NCI-H2196 treated with DMSO at 0.1 percent for 48 hours (cell line): Measurements from ENCODE around the gene TRIM69.

Experiments
- DNase-seq: peaks from one replicate; lab custom pipeline; 2025; ENCODE audit not compliant: unreplicated experiment; lab: John Stamatoyannopoulos, UW

The TRIM69 gene

DNA sequence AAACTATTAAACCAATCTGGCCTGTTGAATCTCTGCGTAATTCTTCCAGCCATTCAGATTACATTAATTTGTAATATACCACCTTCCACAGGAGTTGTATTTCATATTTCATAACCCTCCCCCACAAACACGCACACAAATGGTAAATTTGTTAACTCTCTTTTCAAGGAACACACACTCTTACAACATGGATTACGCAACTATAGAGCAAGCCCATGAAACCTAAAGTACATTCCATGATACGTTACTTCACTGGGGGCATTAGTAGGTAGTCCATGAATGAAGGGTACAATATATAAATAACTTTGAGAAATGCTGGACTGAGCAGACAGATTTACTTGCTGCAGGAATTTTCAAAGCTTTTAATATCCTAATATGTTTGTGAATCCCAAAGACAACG is 65.0 kb downstream of the TRIM69 start:
- DNase-seq = no peak

GRCh38 chr15:44801797-44802196 is 65.5 kb downstream of the TRIM69 start:
- no peak for DNase-seq

DNA sequence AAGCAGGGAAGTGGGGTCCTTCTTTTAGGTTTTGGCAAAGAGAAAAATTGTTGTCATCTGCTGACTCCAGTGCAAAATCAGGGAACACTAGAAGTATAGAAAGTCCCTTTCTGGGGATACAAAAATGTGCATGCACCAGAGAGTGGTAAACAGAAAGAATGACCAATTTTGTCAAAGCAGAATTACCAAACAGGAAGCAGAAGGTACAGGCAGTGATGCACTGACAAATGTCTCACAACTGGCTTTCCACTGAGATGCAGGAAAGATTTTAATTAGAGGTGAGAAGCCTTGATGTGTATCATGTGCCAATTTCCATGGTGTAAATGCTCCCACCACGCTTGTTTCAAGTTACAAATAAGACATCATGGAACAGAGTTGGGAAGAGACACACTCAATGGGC is 66.0 kb downstream of the TRIM69 start:
- no peak for DNase-seq

- DNase-seq = no peak
These were observed 68.1 kb downstream of the TRIM69 start for GRCh38 chr15:44804298-44805046.

- DNase-seq = no peak
These were observed 72.2 kb downstream of the TRIM69 start for GRCh38 chr15:44808557-44808956.

- DNase-seq = no peak
These were observed 73.9 kb downstream of the TRIM69 start for GRCh38 chr15:44810237-44810636.

- peak; percentile 38 for DNase-seq
These were observed 75.0 kb downstream of the TRIM69 start for GRCh38 chr15:44811337-44811736.

- peak; percentile 65 for DNase-seq
These were observed 75.7 kb downstream of the TRIM69 start for GRCh38 chr15:44812029-44812517.

DNA sequence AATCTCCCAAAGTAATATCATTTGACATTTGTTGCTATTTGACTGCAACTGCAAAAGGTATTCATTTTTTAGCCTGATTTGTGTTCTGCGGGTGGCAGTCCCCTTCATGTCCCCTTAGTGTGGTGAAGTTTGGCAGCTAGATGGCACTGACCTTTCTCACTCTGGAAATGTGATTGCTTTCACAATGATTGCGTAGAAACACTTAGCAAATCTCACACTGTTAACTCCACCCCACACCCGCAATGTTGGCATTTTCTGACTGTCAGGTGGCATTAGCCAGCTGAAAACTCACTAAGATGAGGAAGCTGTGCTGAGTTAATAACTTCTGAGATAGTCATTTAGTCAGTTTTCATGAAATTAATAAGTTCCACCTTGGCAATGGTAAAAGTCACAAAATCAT is 76.9 kb downstream of the TRIM69 start:
- no peak for DNase-seq
